Measurements from ENCODE around the gene APOBEC3A. TPM values are rescaled to one million over a fixed set of nuclear protein-coding genes. Genes with fewer than 3 reads are reported as not detected.
A peak's percentile ranks its signal among the peaks of the same experiment; 100 is the strongest.

The APOBEC3A gene
- total and polyA plus RNA-seq, 2 of the 8 experiments (the other 6 are each of a cell fraction or from before 2014, with no cell fraction given) = not detected

- no peak overlapping the region for H2AK5ac ChIP-seq (ENCODE audit: low read depth, low read length)
- H3K14ac ChIP-seq (ENCODE audit: insufficient read length) = no peak overlapping the region
- peak overlapping the region; percentile 66; the same call in 1 of the 2 replicates for H4K8ac ChIP-seq (ENCODE audit: extremely low read depth, insufficient read depth, low read length)
- POLR2A ChIA-PET (ENCODE audit: partially characterized antibody) = interaction anchor here (0.6 to 3.2 kb wide), 7 partner anchors 9 to 316 kb away, joined by 3 to 12 read pairs (median 4); partner anchors contain the start of genes APOBEC3C and RPL3
- H3K4ac ChIP-seq (replicated peaks; ENCODE audit: insufficient read length, low read depth, low read length) = no peak overlapping the region
- peak overlapping the region; percentile 99 for H2AFZ ChIP-seq (ENCODE audit: low read length)
- CTCF ChIA-PET (ENCODE audit: partially characterized antibody) = interaction anchor here (0.7 to 6.5 kb wide), 45 partner anchors 9 to 303 kb away, joined by 3 to 51 read pairs (median 4); partner anchors contain the start of gene APOBEC3B
- H2BK20ac ChIP-seq (ENCODE audit: low read length) = peak overlapping the region; percentile 2; the same call in 1 of the 2 replicates
- peak in 1 of 2 experiments; percentile 77 for DNase-seq (ENCODE audit: low read depth in 1 of 2, low spot score in 2 of 2)
- H3K36me3 ChIP-seq (ENCODE audit: control insufficient read depth in 2 of 4, insufficient read depth in 4 of 4, low read length in 3 of 4) = no peaks in the 10 kb centered on the region
- no peak overlapping the region for H3K4me3 ChIP-seq (ENCODE audit: extremely low read depth in 1 of 4, insufficient read depth in 2 of 4, low read depth in 3 of 4, low read length in 4 of 4)
- no peaks in the 10 kb centered on the region for H3K79me2 ChIP-seq (ENCODE audit: control insufficient read depth in 1 of 2, insufficient read depth in 2 of 2, low read length in 2 of 2)
- H2BK15ac ChIP-seq (ENCODE audit: low read length) = 0 out of 2 replicates have a peak overlapping the region, but pooled peaks have one; percentile 10
- no peaks in the 10 kb centered on the region; a peak in 2 of 7 replicates for H3K27me3 ChIP-seq (replicated peaks in 1 of 4; ENCODE audit: control insufficient read depth in 3 of 4, extremely low read depth in 1 of 4, insufficient read depth in 3 of 4, low read length in 3 of 4)
- peak overlapping the region; percentile 89; the same call in 1 of the 2 replicates for H2BK12ac ChIP-seq (ENCODE audit: low read depth, low read length)
- no peak overlapping the region for H3K4me2 ChIP-seq (ENCODE audit: insufficient read depth in 1 of 2, low read depth in 2 of 2, low read length in 2 of 2)
- H3K4me1 ChIP-seq (replicated peaks in 1 of 4; ENCODE audit: control insufficient read depth in 3 of 4, insufficient read depth in 4 of 4, low read length in 3 of 4) = peaks cover 0 to 9% (median 2%) of the 10 kb centered on the region in 4 experiments; a peak in 3 of 7 replicates
- peak overlapping the region; percentile 27 for H4K5ac ChIP-seq (ENCODE audit: insufficient read length, low read depth, low read length)
- H2BK5ac ChIP-seq (ENCODE audit: low read depth, low read length) = peak overlapping the region; percentile 4; the same call in 1 of the 2 replicates
- WGBS, 2 experiments (ENCODE audit: extremely low coverage in 1 of 2, insufficient coverage in 1 of 2, insufficient read length in 1 of 2, insufficient replicate concordance in 2 of 2, low coverage in 1 of 2, low lambda C conversion rate in 2 of 2, missing lambda C conversion rate in 1 of 2) = 38% methylated on average over 7 of the region's 7 CpGs; no CpG with 5 or more reads in 1 of the 2 experiments
- no peaks in the 10 kb centered on the region for H3K23me2 ChIP-seq (ENCODE audit: low read depth, low read length)
- no peaks in the 10 kb centered on the region for H3K79me1 ChIP-seq (ENCODE audit: low read depth, low read length)
- peak overlapping the region; percentile 67 for H4K91ac ChIP-seq (replicated peaks; ENCODE audit: insufficient read length, low read length)
- no peak overlapping the region for H3K27ac ChIP-seq (ENCODE audit: low read depth, low read length)
- H2BK120ac ChIP-seq (replicated peaks; ENCODE audit: low read depth, low read length) = peak overlapping the region; percentile 35
- H3K23ac ChIP-seq (ENCODE audit: insufficient read length) = no peak overlapping the region
- no peaks in the 10 kb centered on the region for H3K9me3 ChIP-seq (ENCODE audit: insufficient read depth in 2 of 2, low read depth in 1 of 2, low read length in 1 of 2)
- H3K9ac ChIP-seq (replicated peaks in 1 of 4; ENCODE audit: extremely low read depth in 1 of 4, low read depth in 3 of 4, low read length in 3 of 4) = no peak overlapping the region
- peak; percentile 88 for FAIRE-seq
- no peak overlapping the region for H3K56ac ChIP-seq (replicated peaks; ENCODE audit: insufficient read length, low read depth, low read length)
- H4K20me1 ChIP-seq (replicated peaks in 1 of 2; ENCODE audit: control insufficient read depth in 1 of 2, insufficient read depth in 2 of 2, low read length in 2 of 2) = no peaks in the 10 kb centered on the region
- H3K18ac ChIP-seq (ENCODE audit: extremely low read depth, low read length) = peak overlapping the region; percentile 99
- TF ChIP-seq TEAD4 (IDR thresholded peaks at IDR 0.05; ENCODE audit: low read depth, low read length) (peak; percentile 48; the same call in 1 of the 2 replicates), HDAC2 (IDR thresholded peaks at IDR 0.05; ENCODE audit: borderline replicate concordance in 1 of 2, low read depth in 2 of 2, low read length in 2 of 2) (no peak), TAF1 (IDR thresholded peaks at IDR 0.05; ENCODE audit: low read depth, low read length) (no peak), SP2 (IDR thresholded peaks at IDR 0.05; ENCODE audit: low read length) (no peak), NRF1 (IDR thresholded peaks at IDR 0.05; ENCODE audit: low read depth, low read length) (no peak), NANOG (IDR thresholded peaks at IDR 0.05; ENCODE audit: insufficient read depth, low read depth, low read length, poor library complexity, severe bottlenecking) (no peak), MAX (IDR thresholded peaks at IDR 0.05) (peak; percentile 30; the same call in 1 of the 2 replicates), CHD2 (IDR thresholded peaks at IDR 0.05; ENCODE audit: low read length) (no peak), SIN3A (conservative IDR thresholded peaks at IDR 0.05 in 1 of 2, IDR thresholded peaks at IDR 0.05 in 1 of 2; ENCODE audit: low read depth in 1 of 2, low read length in 2 of 2) (no peak), RAD21 (IDR thresholded peaks at IDR 0.05 in 1 of 2, conservative IDR thresholded peaks at IDR 0.05 in 1 of 2; ENCODE audit: low read depth in 2 of 2, low read length in 2 of 2) (peak; percentile 58 to 76)
Measured at GRCh38 chr22:39003165-39003638, 45.8 kb downstream of the APOBEC3A start.
